GM21723 (cell line): ENCODE results near the gene SCAPER.

Experiments
- ATAC-seq: cut with Tn5 transposase; IDR thresholded peaks from one replicate; pipeline ENCODE4 v1.9.1; 2021; ENCODE audit warnings: mild to moderate bottlenecking, moderate library complexity; ENCODE audit not compliant: unreplicated experiment

Gene SCAPER

DNA sequence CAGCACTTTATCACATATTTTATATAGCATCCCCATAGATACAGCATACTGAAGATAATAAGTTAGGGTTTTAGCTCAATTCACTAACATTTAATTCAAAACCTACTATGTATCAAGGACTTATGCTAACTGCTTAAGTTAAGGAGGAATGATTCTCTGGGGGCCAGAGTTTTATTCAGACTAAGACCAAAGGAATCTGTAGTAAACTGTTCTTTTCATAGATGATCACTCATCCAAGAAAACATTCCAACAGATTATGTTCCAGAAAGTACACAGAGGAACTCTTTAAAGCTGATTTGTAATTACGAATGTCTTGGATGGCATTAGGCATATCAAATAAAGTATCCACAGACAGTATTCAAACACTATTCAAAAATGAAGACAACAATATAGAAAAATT lies 226.4 kb downstream of the SCAPER start:
- no peak for ATAC-seq

DNA sequence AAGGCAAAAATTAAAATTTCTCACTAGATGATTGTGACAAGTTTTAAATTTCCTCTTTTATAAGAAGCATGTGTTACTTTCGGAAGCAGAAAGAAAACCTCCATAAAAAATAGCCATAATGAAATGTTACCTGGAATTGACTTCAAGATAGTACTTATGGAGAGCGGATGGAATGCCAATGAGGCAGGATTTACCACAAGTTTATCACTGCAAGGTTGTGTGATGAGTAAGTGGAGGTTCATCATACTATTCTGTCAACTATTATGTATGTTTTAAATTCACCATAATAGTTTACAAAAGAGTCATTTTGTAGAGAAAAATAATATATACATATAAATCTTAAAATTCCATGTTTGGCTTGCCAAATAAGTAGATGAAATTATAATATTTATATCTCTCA lies 230.3 kb downstream of the SCAPER start:
- ATAC-seq = no peak

DNA sequence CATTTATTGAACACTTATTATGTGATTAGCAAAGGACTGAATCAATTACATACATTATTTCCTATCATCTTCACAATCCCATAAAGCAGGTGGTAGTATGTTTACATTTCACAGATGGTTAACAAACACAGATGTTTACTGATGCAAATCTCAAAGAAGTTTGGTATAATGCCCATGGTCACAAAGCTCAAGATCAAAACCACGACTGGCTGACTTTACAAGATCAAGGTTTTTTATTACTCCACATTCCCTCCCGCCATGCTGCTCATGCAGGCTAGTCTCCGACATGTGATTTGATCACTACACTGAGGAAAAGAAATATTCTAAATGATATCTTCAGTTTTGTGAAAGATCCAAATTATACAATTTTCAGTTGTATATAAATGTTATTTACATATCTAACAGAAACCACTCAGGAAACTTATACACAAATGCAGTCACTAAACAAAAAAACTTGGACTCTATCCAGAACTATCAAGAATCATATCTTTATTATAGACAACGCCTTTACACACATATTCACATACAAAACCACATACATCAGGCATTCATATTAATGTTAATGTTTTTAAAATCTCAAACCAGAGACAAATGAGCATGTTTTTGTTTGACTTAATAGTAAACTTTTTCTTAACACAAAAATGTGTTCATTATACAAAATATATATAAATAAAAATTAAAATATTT lies 235.5 kb downstream of the SCAPER start:
- ATAC-seq = no peak

DNA sequence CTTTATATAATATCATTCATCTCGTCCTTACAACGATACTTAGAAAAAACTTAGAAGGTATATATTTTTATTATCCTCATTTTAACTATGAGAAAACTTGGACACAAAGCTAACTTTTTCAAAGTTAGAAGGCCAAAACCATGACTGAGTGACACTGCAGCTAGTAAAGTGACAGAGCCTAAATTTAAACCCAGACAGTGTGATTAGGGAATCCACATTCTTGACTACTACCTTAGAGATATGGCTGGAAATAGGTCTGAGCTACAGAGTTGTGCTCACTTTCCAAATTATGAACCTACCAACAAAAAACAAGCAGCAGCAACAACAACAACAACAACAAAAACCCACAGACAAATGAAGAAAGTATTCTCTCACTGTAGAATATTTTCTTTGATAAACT lies 236.2 kb downstream of the SCAPER start:
- no peak for ATAC-seq

DNA sequence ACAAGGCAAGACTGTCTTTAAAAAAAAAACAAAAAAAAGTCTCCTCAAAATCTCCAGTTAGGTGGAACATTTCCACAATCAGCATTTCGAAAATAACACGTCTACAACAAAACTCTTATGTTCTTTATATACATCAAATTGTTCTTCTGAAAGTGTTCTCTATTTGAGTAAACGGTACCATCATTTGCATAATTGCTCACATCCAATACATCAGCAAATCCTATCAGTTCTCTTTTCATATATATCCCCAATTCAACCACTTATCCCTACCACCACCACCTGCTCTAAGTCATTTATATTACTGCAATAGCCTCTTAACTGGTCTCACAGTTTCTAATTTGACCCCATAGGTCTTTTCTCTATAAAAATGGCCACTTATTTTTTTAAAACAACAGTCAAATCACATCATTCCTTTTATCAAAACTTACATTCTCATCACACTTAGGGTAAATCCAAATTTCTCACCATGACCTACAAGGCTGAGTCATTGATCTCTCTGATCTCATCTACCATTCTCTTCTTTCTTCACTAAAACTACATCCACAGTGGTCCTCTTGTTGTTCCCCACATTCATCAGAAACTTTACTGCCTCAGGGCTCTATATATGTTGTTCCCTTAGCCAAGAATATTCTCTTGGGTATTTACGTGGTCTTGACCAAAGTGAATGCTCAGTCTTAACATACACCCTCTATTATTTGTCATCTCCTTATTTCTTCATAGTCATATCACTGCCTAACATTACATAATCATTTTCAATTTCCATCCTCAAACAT lies 237.0 kb downstream of the SCAPER start:
- no peak for ATAC-seq

DNA sequence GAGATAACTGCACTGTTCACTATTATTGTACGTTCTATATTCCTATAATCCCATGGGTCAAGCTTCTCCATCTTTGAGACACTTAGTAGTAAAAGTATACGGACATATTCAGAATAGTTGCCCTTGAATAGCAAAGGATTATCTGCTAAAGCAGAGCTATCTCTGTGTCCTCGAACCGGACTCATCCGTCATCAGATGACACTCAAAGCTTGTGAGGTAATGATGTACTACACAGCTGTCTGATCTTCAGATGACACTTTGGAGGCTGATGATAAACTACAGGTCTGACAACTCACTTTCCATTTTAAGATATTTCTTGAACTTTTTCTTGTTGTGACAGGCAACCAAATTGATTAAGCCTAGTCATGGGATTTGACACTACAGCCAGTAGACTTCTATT lies 240.2 kb downstream of the SCAPER start:
- ATAC-seq = no peak

DNA sequence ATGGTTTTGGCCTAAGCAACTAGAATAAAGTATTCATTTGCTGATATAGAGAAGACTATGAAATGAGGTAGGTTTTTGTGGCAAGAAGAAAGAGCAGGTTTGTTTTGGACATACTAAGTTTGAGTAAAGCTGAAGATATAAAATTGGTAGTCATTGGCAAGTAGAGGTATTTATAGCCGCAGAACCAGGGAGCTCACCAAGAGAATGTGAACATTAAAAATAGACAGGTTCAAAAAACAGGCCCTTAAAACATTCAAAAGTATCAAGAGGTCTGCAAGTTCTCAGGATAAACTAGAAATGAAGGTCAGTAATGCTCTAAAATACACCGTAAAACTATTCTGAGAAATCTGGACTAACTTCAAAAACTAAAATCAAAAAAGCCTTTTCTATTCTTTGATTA lies 240.7 kb downstream of the SCAPER start:
- no peak for ATAC-seq

DNA sequence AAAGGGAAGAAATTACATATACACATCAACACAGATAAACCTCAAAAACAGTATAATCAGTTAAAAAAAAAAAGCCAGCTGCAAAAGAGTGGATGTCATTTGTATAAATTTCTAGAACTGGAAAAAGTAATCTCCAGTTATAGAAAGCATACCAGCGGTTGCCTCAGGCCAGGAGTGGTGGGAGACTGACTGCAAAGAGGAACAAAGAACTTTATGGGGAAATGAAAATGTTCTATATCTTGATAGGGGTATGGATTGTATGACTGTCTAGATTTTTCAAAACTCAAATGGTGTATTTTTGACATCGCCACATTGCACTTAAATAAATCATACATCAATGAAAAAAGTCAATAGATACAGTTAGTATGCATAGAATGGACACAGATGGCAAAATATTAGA lies 241.6 kb downstream of the SCAPER start:
- no peak for ATAC-seq

DNA sequence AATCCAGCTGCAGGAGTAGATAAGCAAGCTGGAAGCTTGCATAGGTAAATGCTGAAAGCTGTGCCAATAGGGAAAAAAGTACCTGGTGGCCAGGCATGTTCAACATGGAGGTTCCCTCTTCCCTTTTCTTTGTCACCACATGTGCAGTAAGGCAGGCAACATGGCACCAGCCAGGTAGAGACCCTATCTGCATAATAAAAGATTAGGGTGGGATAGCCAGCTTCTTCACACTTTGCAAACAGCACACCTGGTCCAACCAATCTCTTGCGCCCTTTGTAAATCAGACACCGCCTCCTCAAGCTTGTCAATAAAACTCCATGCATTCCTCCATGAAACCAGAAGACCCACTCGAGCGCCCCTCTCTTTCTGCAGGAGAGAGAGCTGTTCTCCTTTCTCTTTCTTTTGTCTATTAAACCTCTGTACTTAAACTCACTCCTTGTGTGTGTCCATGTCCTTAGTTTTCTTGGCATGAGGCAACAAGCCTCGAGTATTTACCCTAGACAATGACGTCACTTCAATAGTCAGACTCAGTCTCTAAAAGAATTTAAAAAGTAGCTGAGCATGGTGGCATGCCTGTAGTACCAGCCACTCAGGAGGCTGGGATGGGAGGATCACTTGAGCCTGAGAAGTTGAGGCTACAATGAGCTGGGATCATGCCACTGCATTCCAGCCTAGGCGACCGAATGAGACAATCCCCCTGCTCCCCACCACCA lies 256.3 kb downstream of the SCAPER start:
- ATAC-seq = no peak

DNA sequence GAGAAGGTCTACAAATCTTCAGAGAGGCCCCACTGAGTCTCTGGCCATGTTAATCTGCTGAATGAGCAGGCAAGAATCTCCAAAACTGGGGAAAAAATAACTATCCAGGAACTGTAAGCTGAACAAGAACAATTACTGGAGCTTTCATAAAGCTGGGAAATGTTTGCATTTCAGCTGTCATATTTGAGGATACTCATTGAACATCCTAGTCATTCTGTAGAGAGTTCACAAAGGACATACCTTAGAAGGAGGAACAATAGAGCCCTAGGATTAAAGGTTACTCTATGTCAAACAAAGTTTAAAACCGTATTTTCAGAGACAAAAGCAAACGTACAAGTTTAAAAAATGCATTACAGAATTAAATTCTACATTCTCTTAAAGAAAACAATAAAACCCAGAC lies 257.5 kb downstream of the SCAPER start:
- ATAC-seq = no peak

DNA sequence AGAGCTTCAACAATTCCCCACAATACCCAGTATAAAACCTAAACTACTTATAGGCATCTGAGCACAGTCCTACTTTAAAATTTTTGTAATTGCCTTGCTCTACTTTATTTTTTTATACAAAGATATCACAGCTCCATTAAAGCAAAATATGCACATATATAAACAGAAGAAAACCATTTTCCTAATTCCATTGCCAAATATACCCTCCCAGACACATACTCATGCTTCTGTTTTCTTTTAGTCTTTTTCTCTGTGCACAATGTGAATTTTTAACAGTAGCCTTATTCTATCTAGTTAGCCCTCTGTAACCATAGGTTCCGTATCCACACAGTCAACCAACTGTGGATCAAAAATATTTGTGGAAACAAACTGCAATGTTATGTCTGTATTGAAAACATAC lies 260.5 kb downstream of the SCAPER start:
- no peak for ATAC-seq

DNA sequence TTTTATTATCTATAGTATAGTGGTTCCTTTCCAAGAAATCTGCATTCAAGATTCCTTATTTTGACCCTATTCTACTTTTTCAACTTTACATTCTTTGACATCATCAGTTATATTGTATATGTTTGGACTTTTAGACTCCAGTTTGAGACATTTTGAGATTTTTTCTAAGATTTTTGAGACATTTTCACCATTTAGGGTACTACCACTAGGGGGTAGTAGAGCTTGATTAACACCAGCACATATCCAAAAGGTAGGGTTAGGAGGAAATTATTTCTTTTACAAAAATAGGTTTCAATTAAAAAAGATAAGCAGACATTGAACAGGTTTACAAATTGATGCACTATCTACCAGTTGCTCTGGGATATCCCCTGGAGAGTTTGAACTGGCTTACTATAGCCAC lies 262.5 kb downstream of the SCAPER start:
- ATAC-seq = no peak

DNA sequence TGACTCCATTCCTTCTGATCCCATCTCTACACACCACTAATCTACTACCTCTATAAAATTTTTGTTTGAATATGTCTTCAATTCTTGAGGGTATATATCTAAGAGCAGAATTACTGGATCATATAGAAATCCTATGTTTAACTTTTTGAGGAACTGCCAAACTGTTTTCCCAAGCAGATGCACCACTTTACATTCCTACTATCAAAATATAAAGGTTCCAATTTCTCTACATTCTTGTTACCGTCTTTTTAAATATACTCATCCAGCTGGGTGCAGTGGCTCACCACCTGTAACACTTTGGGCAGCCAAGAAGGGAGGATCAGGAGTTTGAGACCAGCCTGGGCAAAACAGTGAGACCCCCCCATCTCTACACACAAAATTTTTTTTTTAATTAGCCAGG lies 268.0 kb downstream of the SCAPER start:
- ATAC-seq = no peak

DNA sequence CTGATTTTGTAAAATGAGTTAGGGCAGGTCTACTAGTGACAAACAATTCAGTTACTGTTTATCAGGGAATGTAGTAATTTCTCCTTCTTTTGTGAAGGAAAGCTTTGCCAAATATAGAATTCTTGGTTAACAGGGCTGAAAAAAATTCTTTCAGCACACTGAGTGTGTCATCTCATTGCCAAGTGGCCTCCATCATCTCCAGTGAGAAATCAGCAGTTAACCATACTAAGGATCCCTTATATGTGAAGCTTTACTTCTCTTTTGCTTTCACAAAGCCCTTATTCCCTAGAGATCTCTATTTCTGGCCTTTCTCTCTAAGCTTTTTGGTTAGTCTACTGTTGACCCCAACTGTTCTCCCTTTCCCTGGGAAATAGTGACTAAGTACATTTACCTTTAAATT lies 269.1 kb downstream of the SCAPER start:
- no peak for ATAC-seq

DNA sequence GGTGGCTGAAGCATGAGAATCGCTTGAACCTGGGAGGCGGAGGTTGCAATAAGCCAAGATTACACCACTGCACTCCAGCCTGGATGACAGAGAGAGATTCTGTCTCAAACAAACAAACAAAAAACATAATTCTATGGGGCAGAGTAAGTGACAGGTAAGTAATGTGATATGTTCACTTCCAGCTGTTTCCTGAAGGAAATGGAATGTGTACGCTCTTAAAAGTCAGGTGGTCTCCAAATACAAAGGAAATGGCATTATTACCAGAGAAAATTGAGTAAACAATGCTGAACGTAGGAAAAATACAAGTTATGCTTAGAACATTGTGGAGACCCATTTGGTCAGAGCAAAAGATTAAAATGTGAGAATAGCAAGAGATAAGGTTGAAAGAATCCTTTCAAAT lies 278.5 kb downstream of the SCAPER start:
- no peak for ATAC-seq

DNA sequence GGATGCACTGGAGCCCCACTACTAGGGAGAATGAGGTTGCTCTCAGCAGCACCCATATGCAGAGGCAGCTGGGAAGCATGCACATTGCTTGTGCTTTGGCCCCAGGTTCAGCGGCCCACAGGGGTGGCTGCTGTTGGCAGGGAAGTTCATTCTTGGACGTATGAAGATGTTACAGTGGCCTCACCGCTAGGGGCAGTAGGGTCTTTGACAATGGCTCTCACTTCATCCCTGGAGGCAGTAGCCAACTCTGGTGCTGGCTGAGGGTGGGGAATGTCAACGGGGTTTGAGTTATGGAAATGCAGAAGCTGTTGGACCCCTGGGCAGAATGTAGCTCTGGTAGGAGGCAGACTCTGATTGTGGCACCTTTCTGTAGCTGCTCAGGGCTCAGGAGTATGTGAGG lies 279.9 kb downstream of the SCAPER start:
- ATAC-seq = no peak

DNA sequence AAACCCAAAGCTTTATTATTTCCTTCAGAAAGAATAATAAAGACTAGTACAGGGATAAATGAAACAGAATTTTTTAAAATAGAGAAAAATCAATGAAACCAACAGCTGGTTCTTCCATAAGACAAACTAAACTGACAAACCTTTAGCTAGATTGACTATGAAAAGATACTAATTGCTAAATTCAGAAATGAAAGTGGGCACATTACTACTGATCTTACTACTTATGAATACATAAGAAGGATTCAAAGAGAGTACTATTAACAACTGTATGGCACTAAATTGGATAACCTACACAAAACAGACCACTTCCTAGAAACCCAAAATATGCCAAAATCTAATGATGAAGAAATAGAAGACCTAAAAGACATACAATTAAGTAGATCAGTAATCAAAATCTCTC lies 290.4 kb downstream of the SCAPER start:
- no peak for ATAC-seq

DNA sequence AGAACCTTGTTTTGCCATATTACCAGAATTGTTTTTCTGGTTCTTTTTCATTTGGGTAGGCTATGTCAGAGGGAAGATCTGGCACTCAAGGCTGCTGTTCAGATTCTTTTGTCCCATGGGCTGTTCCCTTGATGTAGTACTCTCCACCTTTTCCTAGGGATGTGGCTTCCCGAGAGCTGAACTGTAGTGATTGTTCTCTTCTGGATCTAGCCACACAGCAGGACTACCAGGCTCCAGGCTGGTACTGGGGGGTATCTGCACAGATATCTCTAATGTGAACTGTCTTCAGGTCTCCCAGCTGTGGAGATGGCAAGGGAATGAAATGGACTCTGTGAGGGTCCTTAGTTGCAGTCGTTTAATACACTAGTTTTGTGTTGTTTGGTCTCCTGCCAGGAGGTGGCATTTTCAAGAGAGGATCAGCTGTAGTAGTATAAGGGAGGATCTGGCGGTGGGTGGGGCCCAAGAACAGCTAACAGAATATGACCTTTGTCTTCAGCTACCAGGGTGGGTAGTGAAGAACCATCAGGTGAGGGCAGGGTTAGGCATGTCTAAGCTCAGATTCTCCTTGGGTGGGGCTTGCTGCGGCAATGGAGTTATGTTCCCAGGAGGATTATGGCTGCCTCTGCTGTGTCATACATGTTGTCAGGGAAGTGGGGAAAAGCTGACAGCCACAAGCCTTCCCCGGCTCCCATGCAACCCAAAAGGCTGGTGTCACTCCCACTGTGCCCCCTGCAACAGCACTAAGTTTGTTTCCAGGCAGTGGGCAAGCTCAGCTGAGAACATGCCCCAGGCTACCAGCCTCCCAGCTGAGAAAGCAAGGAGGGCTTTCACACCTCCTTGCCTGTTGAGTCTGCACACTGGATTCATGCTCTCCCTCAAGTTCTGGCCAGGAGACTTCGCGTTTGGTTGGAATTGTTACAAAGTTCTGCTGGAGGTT lies 316.1 kb downstream of the SCAPER start:
- no peak for ATAC-seq

DNA sequence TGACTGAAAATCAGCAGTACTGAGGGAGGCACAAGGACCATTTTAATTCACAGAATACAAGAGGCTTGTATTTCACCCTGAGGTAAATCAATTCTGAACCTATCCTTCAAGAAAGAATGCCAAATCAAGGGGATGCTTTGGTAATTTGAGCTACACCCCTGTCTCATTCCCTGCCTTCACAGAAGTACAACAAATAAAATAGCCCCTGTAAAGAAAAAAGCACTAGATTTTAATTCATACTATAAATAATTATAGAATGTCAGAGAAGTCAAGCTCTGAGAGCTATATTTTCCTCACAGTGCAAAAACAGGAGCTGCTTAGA lies 319.6 kb downstream of the SCAPER start:
- ATAC-seq = no peak

DNA sequence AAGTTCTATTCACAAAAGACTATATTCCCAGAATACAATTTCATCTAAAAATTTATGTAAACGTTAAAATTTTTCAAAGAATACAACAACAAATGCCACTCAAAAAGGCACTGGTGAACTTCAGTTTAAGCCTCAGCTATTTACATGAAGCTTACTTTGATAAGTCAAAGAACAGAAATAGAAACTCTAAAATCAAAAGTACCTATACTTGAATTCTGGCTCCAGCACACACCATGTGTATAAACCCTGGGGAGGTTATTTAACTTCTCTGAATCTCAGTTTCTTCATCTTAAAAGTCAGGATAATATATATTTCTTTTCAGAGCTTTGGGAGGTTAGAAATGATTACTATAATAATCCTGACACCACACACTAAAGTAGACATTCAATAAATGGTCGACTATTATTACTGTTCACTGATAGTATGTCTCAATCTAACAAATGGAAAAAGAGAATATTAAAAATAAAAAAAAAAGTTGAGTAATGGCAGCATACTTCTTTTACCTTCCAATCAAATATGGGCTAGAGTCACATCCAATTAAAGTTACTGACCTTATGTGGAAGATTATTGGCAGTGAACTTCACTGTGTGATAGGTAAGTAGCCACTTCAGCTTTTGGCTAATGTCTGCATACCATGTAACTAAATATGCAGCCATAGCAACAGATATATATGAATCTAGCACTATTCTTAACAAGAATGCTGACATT lies 320.1 kb downstream of the SCAPER start:
- ATAC-seq = no peak

DNA sequence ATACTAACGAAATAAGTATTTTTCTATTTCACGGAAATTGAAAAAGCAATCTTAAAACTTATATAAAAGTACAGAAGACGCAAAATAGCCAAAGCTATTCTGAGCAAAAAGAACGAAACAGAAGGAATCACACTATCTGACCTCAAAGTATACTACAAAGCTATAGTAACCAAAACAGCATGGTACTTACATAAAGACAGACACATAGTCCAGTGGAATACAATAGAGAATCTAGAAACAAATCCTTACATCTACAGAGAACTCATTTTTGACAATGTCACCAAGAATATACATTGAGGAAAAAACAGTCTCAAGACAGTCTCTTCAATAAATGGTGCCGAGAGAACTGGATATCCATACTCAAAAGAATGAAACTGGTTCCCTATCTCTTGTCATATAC lies 322.6 kb downstream of the SCAPER start:
- no peak for ATAC-seq
